GM12864 (cell line): ENCODE measurements around the gene BAZ2A.

Source experiments
- DNase-seq: peaks from one replicate; pipeline ENCODE4 v3.0.0-alpha.2; 2011; ENCODE audit warnings: low read depth
- H3K4me3 ChIP-seq: 2 replicates; pipeline ENCODE4 v1.5.1; 2011; ENCODE audit warnings: mild to moderate bottlenecking, low read depth, low read length, control low read depth
- CTCF ChIP-seq: IDR thresholded peaks from 2 replicates; pipeline ENCODE4 v1.5.1; 2011; ENCODE audit warnings: low read depth, mild to moderate bottlenecking, moderate library complexity, low read length, control low read depth, inconsistent platforms; ENCODE audit errors: missing control alignments

BAZ2A gene

DNA sequence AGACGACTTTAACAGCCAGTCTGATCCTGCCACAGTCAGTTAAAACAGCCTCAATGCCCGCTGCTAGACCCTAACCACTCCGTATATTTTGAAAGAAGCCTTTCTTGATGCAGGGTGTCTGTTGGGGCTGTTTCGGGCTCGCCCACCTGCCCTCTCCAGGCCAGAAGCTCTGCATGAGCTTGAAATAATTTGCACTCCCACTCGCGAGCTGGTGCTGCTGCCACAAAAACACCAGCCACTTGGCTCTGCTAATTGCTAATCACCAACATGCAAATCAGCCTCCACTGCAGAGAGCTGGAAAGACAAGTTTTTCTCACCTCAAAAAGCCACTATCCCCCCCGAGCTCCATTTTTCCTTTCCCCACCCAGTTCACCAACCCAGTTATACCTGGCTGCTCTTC, 15.5 kb downstream of the BAZ2A start:
- no peak overlapping the region for H3K4me3 ChIP-seq
- no peak for DNase-seq
- no peak for TF ChIP-seq CTCF

- DNase-seq = no peak
- TF ChIP-seq CTCF = no peak
- no peak overlapping the region for H3K4me3 ChIP-seq
Measured at GRCh38 chr12:56604355-56604754, 25.8 kb downstream of the BAZ2A start.

DNA sequence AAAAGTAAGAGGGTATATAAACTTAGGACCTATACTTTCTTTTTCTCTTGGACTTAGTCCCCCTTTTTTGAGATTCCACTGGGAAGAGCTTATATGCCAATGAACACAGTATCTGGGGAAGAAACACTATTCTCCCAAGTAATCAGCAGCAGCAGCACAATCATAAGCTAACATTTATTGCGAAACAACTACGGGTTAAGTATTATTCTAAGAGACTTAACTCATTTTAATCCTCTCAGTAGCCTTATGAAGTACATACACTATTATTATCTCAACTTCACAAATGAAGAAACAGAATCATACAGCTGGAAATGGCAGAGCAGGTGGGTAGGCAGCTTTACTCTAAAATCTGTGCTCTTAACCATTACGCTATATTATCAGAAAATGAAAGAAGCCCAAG, 27.9 kb downstream of the BAZ2A start:
- TF ChIP-seq CTCF = no peak
- no peak for DNase-seq
- no peak overlapping the region for H3K4me3 ChIP-seq

DNA sequence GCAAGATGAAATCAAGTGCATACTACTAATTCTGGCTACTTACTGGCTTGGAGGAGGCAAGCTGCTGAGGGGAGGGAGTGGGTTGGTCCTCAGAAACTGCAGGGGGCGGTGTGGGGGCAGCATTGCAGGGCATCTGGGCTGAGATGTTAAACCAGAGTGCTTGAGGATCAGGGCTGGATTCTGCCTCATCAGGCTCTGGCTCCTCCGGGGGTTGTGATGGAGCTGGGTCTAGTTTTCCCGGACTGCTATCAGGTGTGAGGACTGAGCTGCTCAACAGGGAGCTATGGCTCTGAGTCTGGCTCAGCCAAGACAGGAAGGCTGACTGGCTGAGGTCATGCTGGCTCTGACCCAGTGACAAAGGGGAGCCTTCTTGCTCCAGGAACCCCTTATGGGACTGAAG, 28.6 kb downstream of the BAZ2A start:
- peak; percentile 45 for TF ChIP-seq CTCF
- DNase-seq = no peak
- H3K4me3 ChIP-seq = no peak overlapping the region

DNA sequence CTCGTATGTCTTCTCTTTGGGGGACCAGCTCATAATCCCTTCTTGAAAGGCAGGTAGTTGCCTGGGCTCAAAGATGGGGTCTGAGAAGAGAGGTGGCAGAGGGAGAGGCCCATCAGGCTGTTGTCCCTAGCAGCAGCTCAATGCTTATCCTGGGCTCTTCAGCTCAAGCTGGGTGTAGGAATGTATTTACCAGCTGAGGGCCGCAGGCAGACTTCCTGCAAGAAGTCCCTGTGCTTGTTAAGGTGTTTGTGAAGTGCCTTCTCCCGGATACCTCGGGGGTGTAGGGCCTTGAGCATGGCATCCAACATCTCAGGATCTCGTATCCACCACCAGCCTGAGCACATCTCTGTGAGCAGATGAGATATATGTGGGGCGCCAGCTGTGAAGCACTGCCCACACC, 29.4 kb downstream of the BAZ2A start:
- TF ChIP-seq CTCF = no peak
- DNase-seq = no peak
- no peak overlapping the region for H3K4me3 ChIP-seq

- DNase-seq = no peak
- TF ChIP-seq CTCF = no peak
- no peak overlapping the region for H3K4me3 ChIP-seq
Measured at GRCh38 chr12:56599797-56600196, 30.3 kb downstream of the BAZ2A start.

GRCh38 chr12:56599041-56599440, 31.1 kb downstream of the BAZ2A start:
- no peak overlapping the region for H3K4me3 ChIP-seq
- no peak for DNase-seq
- no peak for TF ChIP-seq CTCF
